H9 (cell line): ENCODE measurements around the gene CHCHD6. TPM values are rescaled to one million over a fixed set of nuclear protein-coding genes. Genes with fewer than 3 reads are reported as not detected.

Experiments
- DNase-seq: peaks from one replicate; pipeline ENCODE4 v3.0.0-alpha.2; 2017
- H2AFZ ChIP-seq: one replicate; pipeline ENCODE4 v1.6.1; 2013; ENCODE audit warnings: mild to moderate bottlenecking, low read length, control low read depth, moderate library complexity
- H2AK5ac ChIP-seq: 2 replicates; pipeline ENCODE4 v1.6.1; 2013; ENCODE audit warnings: low read length, control low read depth, mixed read lengths; ENCODE audit not compliant: insufficient read length
- H2BK120ac ChIP-seq: one replicate; pipeline ENCODE4 v1.6.1; 2013; ENCODE audit warnings: low read depth, mild to moderate bottlenecking, low read length, control low read depth, inconsistent platforms; ENCODE audit not compliant: poor library complexity, severe bottlenecking
- H2BK12ac ChIP-seq: 2 replicates; pipeline ENCODE4 v1.6.1; 2013; ENCODE audit warnings: low read length, control low read depth, mixed read lengths, low read depth; ENCODE audit not compliant: insufficient read length
- H2BK15ac ChIP-seq: 2 replicates; pipeline ENCODE4 v1.6.1; 2013; ENCODE audit warnings: low read depth, low read length, control low read depth
- H2BK20ac ChIP-seq: one replicate; pipeline ENCODE4 v1.6.1; 2013; ENCODE audit warnings: low read depth, mild to moderate bottlenecking, low read length, control low read depth, inconsistent platforms; ENCODE audit not compliant: poor library complexity, severe bottlenecking
- H2BK5ac ChIP-seq: 2 replicates; pipeline ENCODE4 v1.6.1; 2013; ENCODE audit warnings: low read length, control low read depth, mixed read lengths; ENCODE audit not compliant: insufficient read length
- H3K14ac ChIP-seq: 2 replicates; pipeline ENCODE4 v1.6.1; 2013; ENCODE audit warnings: low read length, control low read depth; ENCODE audit not compliant: insufficient read depth
- H3K18ac ChIP-seq: 2 replicates; pipeline ENCODE4 v1.6.1; 2013; ENCODE audit warnings: low read depth, mild to moderate bottlenecking, mixed read lengths, low read length, control low read depth; ENCODE audit not compliant: insufficient read length
- H3K23ac ChIP-seq: 2 replicates; pipeline ENCODE4 v1.6.1; 2013; ENCODE audit warnings: low read length, control low read depth, mixed read lengths, low read depth; ENCODE audit not compliant: insufficient read length
- H3K23me2 ChIP-seq: 2 replicates; pipeline ENCODE4 v1.6.1; 2013; ENCODE audit warnings: low read depth, mild to moderate bottlenecking, mixed read lengths, low read length, control low read depth; ENCODE audit not compliant: insufficient read length, poor library complexity, severe bottlenecking
- H3K27ac ChIP-seq: 2 replicates; pipeline ENCODE4 v1.5.1; 2013; ENCODE audit warnings: low read length, control low read depth, mixed read lengths, low read depth; ENCODE audit not compliant: insufficient read length
- H3K27me3 ChIP-seq: 2 replicates; pipeline ENCODE4 v1.6.1; 2013; ENCODE audit warnings: low read length, control low read depth, inconsistent platforms; ENCODE audit not compliant: insufficient read depth
- H3K4ac ChIP-seq: 2 replicates; pipeline ENCODE4 v1.6.1; 2013; ENCODE audit warnings: low read depth, mild to moderate bottlenecking, control low read depth, inconsistent platforms, low read length, moderate library complexity
- H3K4me1 ChIP-seq: 2 replicates; pipeline ENCODE4 v1.6.1; 2013; ENCODE audit warnings: low read length, control low read depth, inconsistent platforms; ENCODE audit not compliant: insufficient read depth
- H3K4me2 ChIP-seq: 2 replicates; pipeline ENCODE4 v1.6.1; 2013; ENCODE audit warnings: low read length, control low read depth, mixed read lengths; ENCODE audit not compliant: insufficient read length, insufficient read depth
- H3K56ac ChIP-seq: 2 replicates; pipeline ENCODE4 v1.6.1; 2013; ENCODE audit warnings: low read depth, mild to moderate bottlenecking, mixed read lengths, low read length, control low read depth; ENCODE audit not compliant: insufficient read length
- H3K79me1 ChIP-seq: 2 replicates; pipeline ENCODE4 v1.6.1; 2013; ENCODE audit warnings: low read depth, mild to moderate bottlenecking, moderate library complexity, low read length, control low read depth, inconsistent platforms; ENCODE audit not compliant: insufficient read depth, poor library complexity, severe bottlenecking
- H3K79me2 ChIP-seq: 2 replicates; pipeline ENCODE4 v1.6.1; 2013; ENCODE audit warnings: low read length, control low read depth, inconsistent platforms; ENCODE audit not compliant: insufficient read depth
- H3K9ac ChIP-seq: 2 replicates; pipeline ENCODE4 v1.6.1; 2013; ENCODE audit warnings: low read length, control low read depth, mixed read lengths; ENCODE audit not compliant: insufficient read length; ENCODE audit errors: extremely low read depth
- H3K9me3 ChIP-seq: one replicate; pipeline ENCODE4 v1.6.1; 2013; ENCODE audit warnings: low read depth, low read length, inconsistent platforms; ENCODE audit not compliant: control insufficient read depth
- H3T11ph ChIP-seq: one replicate; pipeline ENCODE4 v1.6.1; 2013; ENCODE audit warnings: mild to moderate bottlenecking, low read length, control low read depth, inconsistent platforms
- H4K20me1 ChIP-seq: one replicate; pipeline ENCODE4 v1.6.1; 2013; ENCODE audit not compliant: control insufficient read depth, insufficient read length, insufficient read depth
- H4K5ac ChIP-seq: 2 replicates; pipeline ENCODE4 v1.6.1; 2013; ENCODE audit warnings: low read depth, mild to moderate bottlenecking, mixed read lengths, low read length, control low read depth; ENCODE audit not compliant: insufficient read length
- H4K8ac ChIP-seq: replicated peaks from 2 replicates; pipeline ENCODE4 v1.6.1; 2013; ENCODE audit warnings: low read length, control low read depth, mixed read lengths, low read depth; ENCODE audit not compliant: insufficient read length
- H4K91ac ChIP-seq: 2 replicates; pipeline ENCODE4 v1.6.1; 2013; ENCODE audit warnings: low read depth, mild to moderate bottlenecking, moderate library complexity, mixed read lengths, low read length, control low read depth; ENCODE audit not compliant: insufficient read length
- H3K27ac Mint-ChIP-seq, 3 experiments: 2 replicates in 2 of 3; 3 replicates in 1 of 3; pipeline ENCODE4 v1.8.0; 2020 to 2021; ENCODE audit warnings: mixed read lengths in 3 of 3, mild to moderate bottlenecking in 1 of 3, moderate library complexity in 1 of 3
- H3K27me3 Mint-ChIP-seq: 2 replicates; pipeline ENCODE4 v1.8.0; 2021; ENCODE audit warnings: low read depth, mild to moderate bottlenecking, moderate library complexity, mixed read lengths
- H3K36me3 Mint-ChIP-seq, 3 experiments: 2 replicates in 2 of 3; 3 replicates in 1 of 3; pipeline ENCODE4 v1.8.0; 2020 to 2021; ENCODE audit warnings: low read depth in 3 of 3, mixed read lengths in 3 of 3; ENCODE audit not compliant: insufficient read depth in 1 of 3
- H3K4me1 Mint-ChIP-seq, 2 experiments: 2 replicates each; pipeline ENCODE4 v1.8.0; 2020; ENCODE audit warnings: mixed read lengths in 2 of 2
- H3K4me3 Mint-ChIP-seq, 2 experiments: 2 replicates in 1 of 2; 3 replicates in 1 of 2; pipeline ENCODE4 v1.8.0; 2020 to 2021; ENCODE audit warnings: mild to moderate bottlenecking in 2 of 2, mixed read lengths in 2 of 2, moderate library complexity in 1 of 2
- H3K9me3 Mint-ChIP-seq, 2 experiments: 2 replicates in 1 of 2; 3 replicates in 1 of 2; pipeline ENCODE4 v1.8.0; 2020; ENCODE audit warnings: mild to moderate bottlenecking in 2 of 2, mixed read lengths in 2 of 2, moderate library complexity in 1 of 2
- CTCF ChIP-seq: fragments of 200-600 bp; sonication (generic); conservative IDR thresholded peaks from 3 replicates; pipeline ENCODE4 v1.8.0; 2021; ENCODE audit warnings: antibody characterized with exemption, mild to moderate bottlenecking
- WGBS: extraction: QIAGEN DNeasy Blood & Tissue Kit; methylation state at CpG from one replicate; pipeline ENCODE4 v1.1.7; 2013; ENCODE audit warnings: missing lambda C conversion rate, low lambda C conversion rate, mixed read lengths; ENCODE audit not compliant: insufficient read length; ENCODE audit errors: extremely low coverage; 5-methylcytosine and 5-hydroxymethylcytosine counted together
- total RNA-seq: library from RNA; stranded (reverse); gene quantifications from 2 replicates; pipeline ENCODE4 v1.2.1, GENCODE V29; 2021

Gene CHCHD6
- total RNA-seq, 1 experiment from 2014 or later: 34.2 TPM

GRCh38 chr3:126684218-126684751 lies 19.8 kb upstream of the CHCHD6 start:
- H3T11ph ChIP-seq: no peak overlapping the region
- H3K4me2 ChIP-seq: no peak overlapping the region
- H2BK20ac ChIP-seq: no peak overlapping the region
- H3K14ac ChIP-seq: no peak overlapping the region
- peak overlapping the region; percentile 49 for H4K5ac ChIP-seq
- no peak overlapping the region for H3K23ac ChIP-seq
- H3K23me2 ChIP-seq: no peaks in the 10 kb centered on the region
- H3K9me3 ChIP-seq: no peaks in the 10 kb centered on the region
- no peak overlapping the region for H2AFZ ChIP-seq
- H3K4me1 ChIP-seq: no peaks in the 10 kb centered on the region
- H2BK5ac ChIP-seq: no peak overlapping the region
- no peak overlapping the region for H2BK12ac ChIP-seq
- H2BK120ac ChIP-seq: no peak overlapping the region
- H3K18ac ChIP-seq: peak overlapping the region; percentile 77
- no peaks in the 10 kb centered on the region for H3K79me2 ChIP-seq
- H3K27ac Mint-ChIP-seq: no peak overlapping the region; a peak in 1 of 7 replicates
- no peaks in the 10 kb centered on the region for H4K20me1 ChIP-seq
- no peaks in the 10 kb centered on the region for H3K79me1 ChIP-seq
- no peak overlapping the region for H3K4ac ChIP-seq
- no peak overlapping the region for H4K8ac ChIP-seq
- no peaks in the 10 kb centered on the region for H3K27me3 ChIP-seq
- no peak for TF ChIP-seq CTCF
- H3K27me3 Mint-ChIP-seq: peaks cover 23% of the 10 kb centered on the region
- H2BK15ac ChIP-seq: no peak overlapping the region
- no peak overlapping the region for H3K9ac ChIP-seq
- no peak overlapping the region for H2AK5ac ChIP-seq
- WGBS: no CpG with 5 or more reads among the region's 7 CpGs
- no peak overlapping the region for H3K4me3 Mint-ChIP-seq
- H4K91ac ChIP-seq: no peak overlapping the region
- H3K4me1 Mint-ChIP-seq: peaks cover 16 to 26% of the 10 kb centered on the region in 2 experiments
- no peak for DNase-seq
- no peaks in the 10 kb centered on the region; a peak in 1 of 5 replicates for H3K9me3 Mint-ChIP-seq
- no peak overlapping the region for H3K27ac ChIP-seq
- no peak overlapping the region for H3K56ac ChIP-seq
- H3K36me3 Mint-ChIP-seq: no peaks in the 10 kb centered on the region
